Activated B cell treated with CpG ODN at 0.5 μM for 24 hours (primary cell): Measurements from ENCODE around the gene SLC25A5. TPM values are rescaled to one million over a fixed set of nuclear protein-coding genes. Genes with fewer than 3 reads are reported as not detected.

Source experiments
- ATAC-seq: fragments of 200-7000 bp; cut with Tn5 transposase; one replicate; pipeline ENCODE4 v1.10.0; 2021; ENCODE audit warnings: low read depth, mild to moderate bottlenecking, moderate library complexity
- CTCF ChIA-PET: fragments of 350-600 bp; sonication (Branson Sonifier 250); formaldehyde crosslinking; loops from one replicate; lab custom pipeline; 2021; ENCODE audit warnings: antibody characterized with exemption; lab: Charles Lee
- POLR2A ChIA-PET: fragments of 350-600 bp; sonication (Branson Sonifier 250); formaldehyde crosslinking; loops from one replicate; lab custom pipeline; 2021; ENCODE audit warnings: antibody characterized with exemption; lab: Charles Lee
- DNase-seq: peaks from one replicate; pipeline ENCODE4 v3.0.0; 2022
- H3K27ac Mint-ChIP-seq: one replicate; pipeline ENCODE4 v1.8.0; 2020; ENCODE audit warnings: mixed read lengths
- H3K27me3 Mint-ChIP-seq: one replicate; pipeline ENCODE4 v1.8.0; 2021; ENCODE audit warnings: mixed read lengths
- H3K36me3 Mint-ChIP-seq: one replicate; pipeline ENCODE4 v1.8.0; 2021; ENCODE audit warnings: low read depth, mixed read lengths
- H3K4me1 Mint-ChIP-seq: one replicate; pipeline ENCODE4 v1.8.0; 2021; ENCODE audit warnings: mixed read lengths
- H3K4me3 Mint-ChIP-seq: one replicate; pipeline ENCODE4 v1.8.0; 2020; ENCODE audit warnings: mild to moderate bottlenecking, mixed read lengths
- H3K9me3 Mint-ChIP-seq: one replicate; pipeline ENCODE4 v1.8.0; 2020; ENCODE audit warnings: mixed read lengths
- CTCF ChIP-seq: fragments of 200-600 bp; IDR thresholded peaks from one replicate; pipeline ENCODE4 v1.8.0; 2022; ENCODE audit warnings: antibody characterized with exemption, mild to moderate bottlenecking
- intact Hi-C: fragments of 100-400 bp; cut with micrococcal nuclease; formaldehyde crosslinking; loops from one replicate; pipeline ENCODE4 v1.15.1; 2024
- total RNA-seq: library from RNA; stranded (reverse); gene quantifications from 2 replicates; pipeline ENCODE4 v1.2.3, GENCODE V29; 2022

Gene SLC25A5
- total RNA-seq, 1 donor from 2014 or later = 300 TPM

- Mint-ChIP-seq H3K27me3 (no peaks in the 10 kb centered on the region), H3K36me3 (peaks cover 15% of the 10 kb centered on the region), H3K27ac (no peak overlapping the region), H3K9me3 (no peaks in the 10 kb centered on the region), H3K4me1 (no peaks in the 10 kb centered on the region), H3K4me3 (no peak overlapping the region)
- ATAC-seq = no peak
- ChIA-PET CTCF (no interaction called here), POLR2A (no interaction called here)
- TF ChIP-seq CTCF = no peak
- DNase-seq = no peak
- intact Hi-C loops = no loop called here
These were observed 6.6 kb downstream of the SLC25A5 start for GRCh38 chrX:119474615-119475388.

GRCh38 chrX:119475389-119476101 lies 7.3 kb downstream of the SLC25A5 start:
- POLR2A ChIA-PET = interaction anchor here (0.7 kb wide), 1 partner anchor 18 kb away, joined by 8 read pairs; no protein-coding TSS in a partner anchor
- no peak for TF ChIP-seq CTCF
- no peak overlapping the region for H3K27ac Mint-ChIP-seq

GRCh38 chrX:119477812-119478232 lies 9.6 kb downstream of the SLC25A5 start:
- H3K4me1 Mint-ChIP-seq = peaks cover 7% of the 10 kb centered on the region
- intact Hi-C loops = no loop called here
- ChIA-PET CTCF (no interaction called here), POLR2A (no interaction called here)
- no peaks in the 10 kb centered on the region for H3K36me3 Mint-ChIP-seq
- no peaks in the 10 kb centered on the region for H3K9me3 Mint-ChIP-seq
- no peak overlapping the region for H3K4me3 Mint-ChIP-seq
- DNase-seq = no peak
- no peaks in the 10 kb centered on the region for H3K27me3 Mint-ChIP-seq
- no peak for ATAC-seq
- H3K27ac Mint-ChIP-seq = no peak overlapping the region
- no peak for TF ChIP-seq CTCF

More at GRCh38 chrX:119475389-119476101, 7.3 kb downstream of the SLC25A5 start:
- Mint-ChIP-seq H3K4me3 (no peak overlapping the region), H3K36me3 (peaks cover 8% of the 10 kb centered on the region), H3K4me1 (no peaks in the 10 kb centered on the region), H3K9me3 (no peaks in the 10 kb centered on the region), H3K27me3 (no peaks in the 10 kb centered on the region)
- DNase-seq = no peak
- intact Hi-C loops = no loop called here
- CTCF ChIA-PET = no interaction called here
- ATAC-seq = no peak

GRCh38 chrX:119478504-119478903 lies 10.3 kb downstream of the SLC25A5 start:
- no peak for ATAC-seq
- no peak for DNase-seq
- Mint-ChIP-seq H3K27me3 (no peaks in the 10 kb centered on the region), H3K4me3 (no peak overlapping the region), H3K4me1 (peaks cover 9% of the 10 kb centered on the region), H3K27ac (no peak overlapping the region), H3K36me3 (no peaks in the 10 kb centered on the region), H3K9me3 (no peaks in the 10 kb centered on the region)
- TF ChIP-seq CTCF = no peak
- POLR2A ChIA-PET = no interaction called here
- intact Hi-C loops = no loop called here
- CTCF ChIA-PET = no interaction called here

- no peak for TF ChIP-seq CTCF
- ChIA-PET POLR2A (interaction anchor here (0.7 to 0.9 kb wide), 2 partner anchors 311 to 463 kb away, joined by 3 read pairs; partner anchors contain the start of gene RPL39), CTCF (no interaction called here)
- ATAC-seq = no peak
- Mint-ChIP-seq H3K4me3 (no peak overlapping the region), H3K9me3 (no peaks in the 10 kb centered on the region), H3K27me3 (no peaks in the 10 kb centered on the region), H3K27ac (no peak overlapping the region), H3K36me3 (no peaks in the 10 kb centered on the region), H3K4me1 (peaks cover 9% of the 10 kb centered on the region)
- no peak for DNase-seq
- intact Hi-C loops = loop anchor here (5.0 kb wide), 1 partner anchor 392 kb away; the partner anchor contains the start of genes NDUFA1 and RNF113A
These were observed 11.6 kb downstream of the SLC25A5 start for GRCh38 chrX:119479845-119480244.
